ENCODE results near the gene NGLY1.

GRCh38 chr3:25818335-25818734 is 35.1 kb upstream of the NGLY1 start:
- TF ChIP-seq CTCF (IDR thresholded peaks at IDR 0.05) (no peak), ZFX (IDR thresholded peaks at IDR 0.05; ENCODE audit: borderline replicate concordance) (no peak)
